ENCODE results near the gene A4GNT.

GRCh38 chr3:138172625-138173024 is 40.4 kb upstream of the A4GNT start:
- TF ChIP-seq CTCF (IDR thresholded peaks at IDR 0.05) (no peak), POLR2A (IDR thresholded peaks at IDR 0.05) (no peak), POLR2AphosphoS5 (IDR thresholded peaks at IDR 0.05) (no peak), EP300 (IDR thresholded peaks at IDR 0.05) (no peak)
